Tibial artery (tissue), 4 donors: ENCODE data around the gene SULF2.
"Not testable (repeated sequence)": the region's sequence is repeated elsewhere in the genome, so short reads cannot be mapped to it uniquely, and the experiment has no call there.

Source experiments
- DNase-seq, 2 donors: peaks; one replicate each; pipeline ENCODE4 v3.0.0-alpha.2; 2019
- H3K27ac ChIP-seq, 2 donors: fragments of 200-600 bp; sonication (generic) in 1 of 2; 1 replicate in 1 of 2; 2 replicates in 1 of 2; pipeline ENCODE4 v1.5.1; 2018 to 2019; ENCODE audit warnings: mild to moderate bottlenecking in 1 of 2
- H3K27me3 ChIP-seq, 2 donors: fragments of 200-600 bp; sonication (generic) in 1 of 2; one replicate each; pipeline versions ENCODE4 v1.5.1 to v1.6.0; 2016 to 2019
- H3K36me3 ChIP-seq, 3 donors: fragments of 200-600 bp; sonication (generic) in 2 of 3; one replicate each; pipeline ENCODE4 v1.5.1; 2016 to 2019; ENCODE audit warnings: mild to moderate bottlenecking in 2 of 3
- H3K4me1 ChIP-seq, 4 donors: fragments of 200-600 bp; sonication (generic) in 2 of 4; 1 replicate in 3 of 4; 2 replicates in 1 of 4; pipeline ENCODE4 v1.5.1; 2016 to 2019
- H3K4me3 ChIP-seq, 2 donors: fragments of 200-600 bp; sonication (generic) in 1 of 2; 1 replicate in 1 of 2; 2 replicates in 1 of 2; pipeline ENCODE4 v1.5.1; 2018 to 2019; ENCODE audit warnings: mild to moderate bottlenecking in 2 of 2
- H3K9me3 ChIP-seq, 3 donors: fragments of 200-600 bp; sonication (generic) in 1 of 3; one replicate each; pipeline ENCODE4 v1.5.1; 2016 to 2019
- intact Hi-C: fragments of 100-400 bp; cut with DNase I; formaldehyde crosslinking; loops from one replicate; pipeline ENCODE4 v1.15.0; 2023; ENCODE audit warnings: low total_unique reads
- TF ChIP-seq, protein P1 (sequence below), 2 experiments: fragments of 200-600 bp in 1 of 2; fragments of 450-650 bp in 1 of 2; IDR thresholded peaks; one replicate each; pipeline ENCODE4 v1.5.1; 2017 to 2019; ENCODE audit warnings: antibody characterized with exemption in 2 of 2, mild to moderate bottlenecking in 1 of 2, moderate library complexity in 1 of 2

Gene SULF2

DNA sequence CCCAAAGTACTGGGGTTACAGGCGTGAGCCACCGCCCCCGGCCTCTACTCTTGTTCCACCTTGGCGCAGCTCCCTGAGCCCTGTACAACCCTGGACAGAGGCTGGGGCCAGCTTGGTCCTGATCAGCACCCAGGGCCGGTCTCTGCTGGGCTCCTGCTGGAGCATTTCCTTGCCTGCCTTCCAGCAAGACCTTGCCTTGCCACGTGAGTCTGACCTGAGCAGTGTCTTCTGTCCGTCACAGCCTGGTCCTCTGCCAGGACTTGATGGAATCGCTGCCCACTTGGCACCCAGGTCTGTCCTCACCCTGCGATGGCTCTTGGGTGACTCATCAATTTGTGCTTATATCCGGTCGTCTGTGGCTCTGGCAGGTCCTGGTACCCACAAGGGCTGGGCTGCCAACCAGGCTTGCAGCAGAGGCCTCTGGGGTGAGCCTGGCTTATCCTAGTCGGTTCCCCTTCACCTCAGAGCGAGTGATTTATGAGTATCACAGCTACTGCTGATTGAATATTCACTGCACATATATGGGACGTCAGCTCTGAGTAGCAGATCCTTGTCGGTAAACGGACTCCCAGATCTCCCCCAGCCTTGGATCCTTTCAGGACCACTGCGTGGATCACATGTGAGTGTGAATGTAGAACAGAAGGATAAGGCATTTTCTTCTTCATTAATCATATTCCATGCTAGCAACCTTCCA lies 10.1 kb upstream of the SULF2 start:
- Histone ChIP-seq H3K9me3 (no peaks in the 10 kb centered on the region), H3K27ac (peak overlapping the region; percentile 16 to 37), H3K27me3 (no peaks in the 10 kb centered on the region), H3K4me3 (no peak overlapping the region), H3K4me1 (peaks cover 0 to 34% (median 18%) of the 10 kb centered on the region in 4 donors), H3K36me3 (no peaks in the 10 kb centered on the region)
- TF ChIP-seq, protein P1, sequence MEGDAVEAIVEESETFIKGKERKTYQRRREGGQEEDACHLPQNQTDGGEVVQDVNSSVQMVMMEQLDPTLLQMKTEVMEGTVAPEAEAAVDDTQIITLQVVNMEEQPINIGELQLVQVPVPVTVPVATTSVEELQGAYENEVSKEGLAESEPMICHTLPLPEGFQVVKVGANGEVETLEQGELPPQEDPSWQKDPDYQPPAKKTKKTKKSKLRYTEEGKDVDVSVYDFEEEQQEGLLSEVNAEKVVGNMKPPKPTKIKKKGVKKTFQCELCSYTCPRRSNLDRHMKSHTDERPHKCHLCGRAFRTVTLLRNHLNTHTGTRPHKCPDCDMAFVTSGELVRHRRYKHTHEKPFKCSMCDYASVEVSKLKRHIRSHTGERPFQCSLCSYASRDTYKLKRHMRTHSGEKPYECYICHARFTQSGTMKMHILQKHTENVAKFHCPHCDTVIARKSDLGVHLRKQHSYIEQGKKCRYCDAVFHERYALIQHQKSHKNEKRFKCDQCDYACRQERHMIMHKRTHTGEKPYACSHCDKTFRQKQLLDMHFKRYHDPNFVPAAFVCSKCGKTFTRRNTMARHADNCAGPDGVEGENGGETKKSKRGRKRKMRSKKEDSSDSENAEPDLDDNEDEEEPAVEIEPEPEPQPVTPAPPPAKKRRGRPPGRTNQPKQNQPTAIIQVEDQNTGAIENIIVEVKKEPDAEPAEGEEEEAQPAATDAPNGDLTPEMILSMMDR (IDR thresholded peaks at IDR 0.05), result no peak
- intact Hi-C loops, result no loop called here
- DNase-seq, result peak; percentile 66 to 89

DNA sequence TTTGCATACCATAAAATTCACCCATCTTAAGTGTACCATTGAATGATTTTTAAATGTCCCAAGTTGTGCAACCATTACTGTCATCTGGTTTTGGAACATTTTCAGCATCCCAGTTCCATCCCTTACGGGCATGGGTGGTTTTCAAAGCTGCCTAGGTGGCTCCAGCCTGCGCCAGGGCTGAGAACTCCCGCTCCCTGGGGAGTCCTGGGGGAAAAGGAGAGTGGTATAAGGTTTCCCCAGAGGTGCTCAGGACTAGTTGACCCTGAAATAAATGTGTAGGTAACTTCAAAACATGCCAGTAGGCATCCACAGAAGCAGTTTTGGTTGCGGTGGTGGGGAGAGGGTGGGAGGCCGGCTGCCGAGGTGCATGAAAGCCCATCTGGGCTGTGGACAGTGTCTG lies 9.0 kb upstream of the SULF2 start:
- H3K9me3 ChIP-seq, intact Hi-C loops, H3K27me3 ChIP-seq, H3K4me3 ChIP-seq, H3K36me3 ChIP-seq, DNase-seq: not testable (repeated sequence)
- peaks cover 0 to 34% (median 18%) of the 10 kb centered on the region in 4 donors for H3K4me1 ChIP-seq
- H3K27ac ChIP-seq, result peak overlapping the region in 1 of 2 donors; percentile 4

DNA sequence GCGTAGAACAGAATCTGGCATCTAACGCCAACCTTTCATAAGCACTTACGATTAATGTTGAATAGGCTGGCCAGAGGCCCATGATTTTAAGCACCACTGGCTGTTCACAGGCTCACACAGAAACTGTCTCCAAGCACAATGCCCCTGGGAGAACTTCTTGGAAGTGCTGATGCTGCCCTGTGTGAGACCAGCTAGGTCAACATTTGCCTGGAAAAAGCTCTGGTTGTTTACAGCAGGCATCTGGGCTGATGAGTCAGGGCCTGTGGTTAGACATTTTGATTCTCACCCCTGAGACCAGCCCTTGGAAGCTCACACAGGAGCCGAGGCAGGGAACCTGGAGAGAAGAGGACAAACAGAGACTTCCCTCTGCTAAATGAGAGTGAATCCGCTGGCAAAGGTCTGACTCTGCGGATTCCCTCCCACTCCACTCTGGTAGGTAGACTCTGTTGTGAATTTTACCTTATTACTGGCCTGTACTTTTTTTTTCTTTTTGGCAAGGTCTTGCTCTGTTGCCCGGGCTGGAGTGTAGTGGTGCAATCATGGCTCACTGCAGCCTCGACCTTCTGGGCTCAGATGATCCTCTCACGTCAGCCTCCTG lies 6.8 kb upstream of the SULF2 start:
- peak overlapping the region; percentile 55 to 65 for H3K27ac ChIP-seq
- H3K36me3 ChIP-seq, result no peaks in the 10 kb centered on the region
- peak; percentile 93 to 96 for DNase-seq
- H3K4me1 ChIP-seq, result peaks cover 0 to 34% (median 18%) of the 10 kb centered on the region in 4 donors
- H3K9me3 ChIP-seq, result no peaks in the 10 kb centered on the region
- no peaks in the 10 kb centered on the region for H3K27me3 ChIP-seq
- TF ChIP-seq, protein P1 (IDR thresholded peaks at IDR 0.05), result peak in 1 of 2 experiments; percentile 15
- H3K4me3 ChIP-seq, result no peak overlapping the region
- intact Hi-C loops, result no loop called here

DNA sequence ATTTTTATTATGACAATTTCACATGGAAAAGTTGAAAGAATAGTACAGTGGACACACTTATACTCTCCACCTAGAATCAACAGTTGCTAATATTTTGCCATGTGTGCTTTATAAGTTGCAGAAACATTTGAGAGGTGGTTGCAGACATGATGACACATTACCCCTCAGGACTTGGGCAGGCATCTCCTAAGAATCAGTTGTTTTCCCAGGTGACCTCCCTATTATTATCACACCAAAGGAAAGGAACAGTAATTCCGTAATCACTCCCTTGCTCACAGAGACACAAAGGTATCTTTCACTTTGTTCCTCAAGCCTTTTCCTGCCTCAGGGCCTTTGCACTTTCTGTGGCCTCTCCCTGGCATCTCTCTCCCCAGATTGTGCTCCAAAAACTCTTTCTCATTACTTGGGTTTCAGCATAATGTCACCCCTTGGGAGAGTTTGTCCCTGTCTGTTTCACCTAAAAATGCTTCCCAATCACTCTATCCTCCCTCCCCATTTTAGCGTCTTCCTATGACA lies 5.9 kb upstream of the SULF2 start:
- intact Hi-C loops, result no loop called here
- Histone ChIP-seq H3K9me3 (no peaks in the 10 kb centered on the region), H3K36me3 (no peaks in the 10 kb centered on the region), H3K27ac (peak overlapping the region; percentile 55 to 65), H3K4me1 (peaks cover 0 to 38% (median 18%) of the 10 kb centered on the region in 4 donors), H3K4me3 (no peak overlapping the region), H3K27me3 (no peaks in the 10 kb centered on the region)
- TF ChIP-seq, protein P1 (IDR thresholded peaks at IDR 0.05), result no peak
- no peak for DNase-seq

DNA sequence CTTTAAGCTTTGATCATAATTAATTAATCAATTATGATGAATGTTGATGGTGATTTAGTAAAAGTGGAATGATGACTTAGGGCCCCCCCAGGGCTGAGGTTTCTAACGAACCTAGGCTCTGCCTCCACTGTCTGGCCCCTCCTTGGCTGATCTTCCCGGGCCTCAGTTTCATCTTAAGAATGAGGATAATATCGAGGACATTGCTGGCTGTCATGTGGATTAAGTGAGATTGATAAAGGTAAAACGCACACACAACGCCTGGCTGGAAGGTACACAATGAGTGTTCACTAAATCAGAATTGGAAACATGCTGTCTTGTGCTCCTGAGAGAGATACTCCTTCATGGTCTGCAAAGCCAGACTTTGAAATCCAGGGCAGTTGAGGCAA lies 5.3 kb upstream of the SULF2 start:
- intact Hi-C loops, result no loop called here
- TF ChIP-seq, protein P1 (IDR thresholded peaks at IDR 0.05), result no peak
- H3K27ac ChIP-seq, result no peak overlapping the region

More for the DNA sequence above, 5.3 kb upstream of the SULF2 start:
- Histone ChIP-seq H3K4me3 (no peak overlapping the region), H3K36me3 (no peaks in the 10 kb centered on the region), H3K9me3 (no peaks in the 10 kb centered on the region), H3K27me3 (no peaks in the 10 kb centered on the region), H3K4me1 (peaks cover 0 to 39% (median 15%) of the 10 kb centered on the region in 4 donors)
- DNase-seq, result no peak
